HG03139 (cell line): ENCODE results near the gene KLK2.

ENCODE experiments used
- ATAC-seq: cut with Tn5 transposase; IDR thresholded peaks from one replicate; pipeline ENCODE4 v1.9.1; 2021; ENCODE audit not compliant: unreplicated experiment

Gene KLK2

DNA sequence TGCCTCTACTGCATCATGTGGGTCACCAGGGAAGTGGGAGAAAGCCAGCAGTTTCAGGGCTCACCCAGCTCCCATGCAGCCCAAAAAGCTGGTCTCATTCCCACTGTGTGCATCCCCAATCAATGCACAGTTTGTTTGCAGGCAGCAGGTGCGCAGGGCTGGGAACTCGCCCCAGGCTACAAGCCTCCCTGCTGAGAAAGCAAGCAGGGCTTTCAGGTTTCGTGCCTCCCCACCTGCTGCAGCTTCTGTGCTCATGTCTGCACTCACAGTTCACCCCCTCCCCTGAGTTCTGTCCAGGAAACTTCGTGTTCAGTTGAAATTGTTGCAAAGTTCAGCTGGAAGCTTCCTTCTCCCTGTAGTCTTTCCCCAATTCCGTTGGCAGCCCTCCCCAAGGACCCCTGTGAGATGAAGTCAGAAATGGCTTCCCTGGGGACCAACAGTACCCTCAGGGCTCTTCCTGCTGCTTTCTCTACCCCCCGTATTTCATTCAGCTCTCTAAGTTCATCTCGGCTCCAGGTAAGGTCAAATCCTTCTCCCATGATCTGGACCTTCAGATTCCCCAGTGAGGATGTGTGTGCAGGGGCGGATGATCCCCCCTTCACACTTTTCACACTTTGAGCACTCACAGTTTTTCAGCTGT is 28.8 kb upstream of the KLK2 start:
- ATAC-seq = no peak

DNA sequence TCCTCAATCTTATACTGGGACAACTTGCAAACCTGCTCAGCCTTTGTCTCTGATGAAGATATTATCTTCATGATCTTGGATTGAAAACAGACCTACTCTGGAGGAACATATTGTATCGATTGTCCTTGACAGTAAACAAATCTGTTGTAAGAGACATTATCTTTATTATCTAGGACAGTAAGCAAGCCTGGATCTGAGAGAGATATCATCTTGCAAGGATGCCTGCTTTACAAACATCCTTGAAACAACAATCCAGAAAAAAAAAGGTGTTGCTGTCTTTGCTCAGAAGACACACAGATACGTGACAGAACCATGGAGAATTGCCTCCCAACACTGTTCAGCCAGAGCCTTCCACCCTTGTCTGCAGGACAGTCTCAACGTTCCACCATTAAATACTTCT is 22.5 kb upstream of the KLK2 start:
- ATAC-seq = no peak

- ATAC-seq = no peak
Measured at GRCh38 chr19:50851620-50852019, 21.6 kb upstream of the KLK2 start.

DNA sequence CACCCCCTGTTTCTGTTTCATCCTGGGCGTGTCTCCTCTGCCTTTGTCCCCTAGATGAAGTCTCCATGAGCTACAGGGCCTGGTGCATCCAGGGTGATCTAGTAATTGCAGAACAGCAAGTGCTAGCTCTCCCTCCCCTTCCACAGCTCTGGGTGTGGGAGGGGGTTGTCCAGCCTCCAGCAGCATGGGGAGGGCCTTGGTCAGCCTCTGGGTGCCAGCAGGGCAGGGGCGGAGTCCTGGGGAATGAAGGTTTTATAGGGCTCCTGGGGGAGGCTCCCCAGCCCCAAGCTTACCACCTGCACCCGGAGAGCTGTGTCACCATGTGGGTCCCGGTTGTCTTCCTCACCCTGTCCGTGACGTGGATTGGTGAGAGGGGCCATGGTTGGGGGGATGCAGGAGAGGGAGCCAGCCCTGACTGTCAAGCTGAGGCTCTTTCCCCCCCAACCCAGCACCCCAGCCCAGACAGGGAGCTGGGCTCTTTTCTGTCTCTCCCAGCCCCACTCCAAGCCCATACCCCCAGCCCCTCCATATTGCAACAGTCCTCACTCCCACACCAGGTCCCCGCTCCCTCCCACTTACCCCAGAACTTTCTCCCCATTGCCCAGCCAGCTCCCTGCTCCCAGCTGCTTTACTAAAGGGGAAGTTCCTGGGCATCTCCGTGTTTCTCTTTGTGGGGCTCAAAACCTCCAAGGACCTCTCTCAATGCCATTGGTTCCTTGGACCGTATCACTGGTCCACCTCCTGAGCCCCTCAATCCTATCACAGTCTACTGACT is 18.4 kb upstream of the KLK2 start, which contains the start of gene KLK3:
TSS of gene KLK3 (plus strand) at position 280 of the 775 bp plus-strand sequence. CDS start at position 321, 41 bp downstream.
- no peak for ATAC-seq

GRCh38 chr19:50857366-50857765 is 15.9 kb upstream of the KLK2 start:
- no peak for ATAC-seq

DNA sequence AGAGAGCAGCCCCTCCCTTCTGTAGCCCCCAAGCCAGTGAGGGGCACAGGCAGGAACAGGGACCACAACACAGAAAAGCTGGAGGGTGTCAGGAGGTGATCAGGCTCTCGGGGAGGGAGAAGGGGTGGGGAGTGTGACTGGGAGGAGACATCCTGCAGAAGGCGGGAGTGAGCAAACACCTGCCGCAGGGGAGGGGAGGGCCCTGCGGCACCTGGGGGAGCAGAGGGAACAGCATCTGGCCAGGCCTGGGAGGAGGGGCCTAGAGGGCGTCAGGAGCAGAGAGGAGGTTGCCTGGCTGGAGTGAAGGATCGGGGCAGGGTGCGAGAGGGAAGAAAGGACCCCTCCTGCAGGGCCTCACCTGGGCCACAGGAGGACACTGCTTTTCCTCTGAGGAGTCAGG is 14.4 kb upstream of the KLK2 start:
- no peak for ATAC-seq

DNA sequence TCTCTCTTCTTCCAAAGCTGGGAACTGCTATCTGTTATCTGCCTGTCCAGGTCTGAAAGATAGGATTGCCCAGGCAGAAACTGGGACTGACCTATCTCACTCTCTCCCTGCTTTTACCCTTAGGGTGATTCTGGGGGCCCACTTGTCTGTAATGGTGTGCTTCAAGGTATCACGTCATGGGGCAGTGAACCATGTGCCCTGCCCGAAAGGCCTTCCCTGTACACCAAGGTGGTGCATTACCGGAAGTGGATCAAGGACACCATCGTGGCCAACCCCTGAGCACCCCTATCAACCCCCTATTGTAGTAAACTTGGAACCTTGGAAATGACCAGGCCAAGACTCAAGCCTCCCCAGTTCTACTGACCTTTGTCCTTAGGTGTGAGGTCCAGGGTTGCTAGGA is 13.4 kb upstream of the KLK2 start:
- ATAC-seq = no peak

DNA sequence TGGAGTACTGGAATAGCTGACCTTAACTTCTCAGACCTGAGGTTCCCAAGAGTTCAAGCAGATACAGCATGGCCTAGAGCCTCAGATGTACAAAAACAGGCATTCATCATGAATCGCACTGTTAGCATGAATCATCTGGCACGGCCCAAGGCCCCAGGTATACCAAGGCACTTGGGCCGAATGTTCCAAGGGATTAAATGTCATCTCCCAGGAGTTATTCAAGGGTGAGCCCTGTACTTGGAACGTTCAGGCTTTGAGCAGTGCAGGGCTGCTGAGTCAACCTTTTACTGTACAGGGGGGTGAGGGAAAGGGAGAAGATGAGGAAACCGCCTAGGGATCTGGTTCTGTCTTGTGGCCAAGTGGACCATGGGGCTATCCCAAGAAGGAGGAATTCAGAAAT is 12.2 kb upstream of the KLK2 start:
- no peak for ATAC-seq

DNA sequence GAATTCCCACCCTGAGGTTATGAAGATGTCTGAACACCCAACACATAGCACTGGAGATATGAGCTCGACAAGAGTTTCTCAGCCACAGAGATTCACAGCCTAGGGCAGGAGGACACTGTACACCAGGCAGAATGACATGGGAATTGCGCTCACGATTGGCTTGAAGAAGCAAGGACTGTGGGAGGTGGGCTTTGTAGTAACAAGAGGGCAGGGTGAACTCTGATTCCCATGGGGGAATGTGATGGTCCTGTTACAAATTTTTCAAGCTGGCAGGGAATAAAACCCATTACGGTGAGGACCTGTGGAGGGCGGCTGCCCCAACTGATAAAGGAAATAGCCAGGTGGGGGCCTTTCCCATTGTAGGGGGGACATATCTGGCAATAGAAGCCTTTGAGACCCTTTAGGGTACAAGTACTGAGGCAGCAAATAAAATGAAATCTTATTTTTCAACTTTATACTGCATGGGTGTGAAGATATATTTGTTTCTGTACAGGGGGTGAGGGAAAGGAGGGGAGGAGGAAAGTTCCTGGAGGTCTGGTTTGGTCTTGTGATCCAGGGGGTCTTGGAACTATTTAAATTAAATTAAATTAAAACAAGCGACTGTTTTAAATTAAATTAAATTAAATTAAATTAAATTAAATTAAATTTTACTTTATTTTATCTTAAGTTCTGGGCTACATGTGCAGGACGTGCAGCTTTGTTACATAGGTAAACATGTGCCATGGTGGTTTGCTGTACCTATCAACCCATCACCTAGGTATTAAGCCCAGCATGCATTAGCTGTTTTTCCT is 11.5 kb upstream of the KLK2 start:
- ATAC-seq = no peak

DNA sequence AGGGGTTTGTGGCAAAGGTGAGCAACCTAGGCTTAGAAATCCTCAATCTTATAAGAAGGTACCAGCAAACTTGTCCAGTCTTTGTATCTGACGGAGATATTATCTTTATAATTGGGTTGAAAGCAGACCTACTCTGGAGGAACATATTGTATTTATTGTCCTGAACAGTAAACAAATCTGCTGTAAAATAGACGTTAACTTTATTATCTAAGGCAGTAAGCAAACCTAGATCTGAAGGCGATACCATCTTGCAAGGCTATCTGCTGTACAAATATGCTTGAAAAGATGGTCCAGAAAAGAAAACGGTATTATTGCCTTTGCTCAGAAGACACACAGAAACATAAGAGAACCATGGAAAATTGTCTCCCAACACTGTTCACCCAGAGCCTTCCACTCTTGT is 3.8 kb upstream of the KLK2 start:
- no peak for ATAC-seq

- no peak for ATAC-seq
Measured at GRCh38 chr19:50870417-50871089, 2.7 kb upstream of the KLK2 start.

- no peak for ATAC-seq
Measured at GRCh38 chr19:50874211-50874610, 972 bp downstream of the KLK2 start.

GRCh38 chr19:50875795-50876422 is 2.7 kb downstream of the KLK2 start:
- no peak for ATAC-seq

DNA sequence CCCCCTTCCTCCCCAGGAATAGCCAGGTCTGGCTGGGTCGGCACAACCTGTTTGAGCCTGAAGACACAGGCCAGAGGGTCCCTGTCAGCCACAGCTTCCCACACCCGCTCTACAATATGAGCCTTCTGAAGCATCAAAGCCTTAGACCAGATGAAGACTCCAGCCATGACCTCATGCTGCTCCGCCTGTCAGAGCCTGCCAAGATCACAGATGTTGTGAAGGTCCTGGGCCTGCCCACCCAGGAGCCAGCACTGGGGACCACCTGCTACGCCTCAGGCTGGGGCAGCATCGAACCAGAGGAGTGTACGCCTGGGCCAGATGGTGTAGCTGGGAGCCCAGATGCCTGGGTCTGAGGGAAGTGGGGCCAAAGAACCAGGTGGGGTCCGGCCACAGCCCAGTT is 3.2 kb downstream of the KLK2 start:
- no peak for ATAC-seq

DNA sequence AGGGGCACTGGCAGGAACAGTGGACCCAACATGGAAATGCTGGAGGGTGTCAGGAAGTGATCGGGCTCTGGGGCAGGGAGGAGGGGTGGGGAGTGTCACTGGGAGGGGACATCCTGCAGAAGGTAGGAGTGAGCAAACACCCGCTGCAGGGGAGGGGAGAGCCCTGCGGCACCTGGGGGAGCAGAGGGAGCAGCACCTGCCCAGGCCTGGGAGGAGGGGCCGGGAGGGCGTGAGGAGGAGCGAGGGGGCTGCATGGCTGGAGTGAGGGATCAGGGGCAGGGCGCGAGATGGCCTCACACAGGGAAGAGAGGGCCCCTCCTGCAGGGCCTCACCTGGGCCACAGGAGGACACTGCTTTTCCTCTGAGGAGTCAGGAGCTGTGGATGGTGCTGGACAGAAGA is 4.1 kb downstream of the KLK2 start:
- no peak for ATAC-seq

DNA sequence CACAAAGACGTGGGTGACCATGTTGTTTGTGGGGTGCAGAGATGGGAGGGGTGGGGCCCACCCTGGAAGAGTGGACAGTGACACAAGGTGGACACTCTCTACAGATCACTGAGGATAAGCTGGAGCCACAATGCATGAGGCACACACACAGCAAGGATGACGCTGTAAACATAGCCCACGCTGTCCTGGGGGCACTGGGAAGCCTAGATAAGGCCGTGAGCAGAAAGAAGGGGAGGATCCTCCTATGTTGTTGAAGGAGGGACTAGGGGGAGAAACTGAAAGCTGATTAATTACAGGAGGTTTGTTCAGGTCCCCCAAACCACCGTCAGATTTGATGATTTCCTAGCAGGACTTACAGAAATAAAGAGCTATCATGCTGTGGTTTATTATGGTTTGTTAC is 5.6 kb downstream of the KLK2 start:
- no peak for ATAC-seq

DNA sequence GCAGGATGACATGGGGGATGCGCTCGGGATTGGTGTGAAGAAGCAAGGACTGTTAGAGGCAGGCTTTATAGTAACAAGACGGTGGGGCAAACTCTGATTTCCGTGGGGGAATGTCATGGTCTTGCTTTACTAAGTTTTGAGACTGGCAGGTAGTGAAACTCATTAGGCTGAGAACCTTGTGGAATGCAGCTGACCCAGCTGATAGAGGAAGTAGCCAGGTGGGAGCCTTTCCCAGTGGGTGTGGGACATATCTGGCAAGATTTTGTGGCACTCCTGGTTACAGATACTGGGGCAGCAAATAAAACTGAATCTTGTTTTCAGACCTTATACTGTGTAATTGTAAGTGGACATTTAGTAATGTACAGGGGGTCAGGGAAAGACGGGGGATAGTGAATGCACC is 7.0 kb downstream of the KLK2 start:
- ATAC-seq = no peak

GRCh38 chr19:50882188-50882587 is 8.9 kb downstream of the KLK2 start:
- ATAC-seq = no peak

DNA sequence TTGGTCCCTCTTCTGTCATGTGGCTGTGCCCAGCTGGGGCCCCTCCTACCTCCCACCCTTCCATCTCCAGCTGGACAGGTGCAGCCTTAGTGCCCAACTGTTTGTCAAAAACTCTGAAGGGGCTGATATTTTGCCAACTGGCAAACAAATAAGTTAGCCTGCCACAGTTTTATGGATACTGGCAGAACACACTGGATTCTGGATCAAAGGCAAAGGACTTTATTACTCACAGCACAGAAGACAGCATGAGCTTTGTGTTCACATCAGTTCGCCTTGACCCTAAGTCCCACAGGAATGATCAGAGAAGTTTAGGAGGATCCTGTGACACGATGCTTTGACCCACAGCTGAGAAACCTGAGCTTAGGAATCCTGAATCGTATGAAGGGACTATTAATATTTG is 16.4 kb downstream of the KLK2 start:
- no peak for ATAC-seq

DNA sequence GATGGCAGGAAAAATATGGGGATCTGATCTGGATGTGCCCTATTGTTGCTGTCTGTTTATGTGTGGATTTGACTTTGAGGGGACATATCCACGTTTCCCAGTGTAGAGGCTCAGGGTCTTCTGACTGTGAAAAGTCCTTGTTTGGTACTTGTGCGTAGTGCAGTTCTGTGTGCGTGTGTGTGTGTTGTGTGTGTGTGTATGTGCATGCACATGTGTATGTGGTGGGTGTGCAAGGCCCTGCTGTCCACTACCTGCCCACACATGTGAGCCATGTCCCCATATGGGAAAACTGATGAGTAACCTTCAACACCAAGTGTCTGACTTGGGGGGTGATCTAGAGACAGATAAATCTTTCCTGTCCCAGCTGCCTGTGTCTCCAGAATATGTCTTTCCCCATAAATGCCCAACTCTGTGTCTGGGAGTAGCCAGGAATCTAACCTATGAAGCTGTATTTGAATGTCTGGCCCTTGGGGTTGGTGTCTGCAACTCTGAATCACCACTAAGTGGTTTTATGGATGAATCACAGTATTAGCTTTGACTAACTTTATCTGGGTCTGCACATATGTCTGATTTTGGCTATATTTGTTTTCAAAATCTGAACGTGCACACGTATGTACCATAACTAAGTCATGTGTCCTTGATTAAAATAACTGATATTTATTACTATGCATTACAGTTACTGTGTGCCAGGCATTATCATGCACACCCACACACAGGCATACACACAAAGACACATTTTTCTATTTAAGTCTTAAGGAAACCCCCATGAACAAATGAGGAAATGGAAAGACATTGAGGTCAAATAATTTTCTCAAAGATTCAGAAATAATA is 17.4 kb downstream of the KLK2 start:
- ATAC-seq = no peak
